Colonic mucosa (tissue), 4 donors: ENCODE measurements around the gene RAI14. TPM values are rescaled to one million over a fixed set of nuclear protein-coding genes. Genes with fewer than 3 reads are reported as not detected.

Experiments used
- DNase-seq: peaks from one replicate; pipeline ENCODE4 v3.0.0-alpha.2; 2020
- H3K27ac ChIP-seq: fragments of 200-600 bp; one replicate; pipeline ENCODE4 v1.8.0; 2021
- H3K27me3 ChIP-seq: fragments of 200-600 bp; one replicate; pipeline ENCODE4 v1.8.0; 2021
- H3K36me3 ChIP-seq: fragments of 200-600 bp; one replicate; pipeline ENCODE4 v1.8.0; 2021
- H3K4me1 ChIP-seq: fragments of 200-600 bp; one replicate; pipeline ENCODE4 v1.8.0; 2021; ENCODE audit warnings: mild to moderate bottlenecking
- H3K4me3 ChIP-seq: fragments of 200-600 bp; one replicate; pipeline ENCODE4 v1.8.0; 2021
- H3K9ac ChIP-seq, 2 donors: one replicate each; pipeline ENCODE4 v1.7.0; 2013; ENCODE audit warnings: control low read depth in 2 of 2, low read depth in 2 of 2, low read length in 2 of 2
- H3K9me3 ChIP-seq: fragments of 200-600 bp; one replicate; pipeline ENCODE4 v1.8.0; 2021
- CTCF ChIP-seq: fragments of 200-600 bp; IDR thresholded peaks from one replicate; pipeline ENCODE4 v1.8.0; 2022; ENCODE audit warnings: antibody characterized with exemption, mild to moderate bottlenecking
- intact Hi-C: fragments of 100-400 bp; cut with DNase I; formaldehyde crosslinking; loops from one replicate; pipeline ENCODE4 v1.14.1; 2022
- total RNA-seq, 2 donors: library from RNA; stranded (reverse); fragmentation: NEBNext Ultra II Directional in 1 of 2; extraction: Animal tissue kit (Norgen Biotek cat#: 25700) in 1 of 2; gene quantifications; one replicate each; pipeline ENCODE4 v1.2.1, GENCODE V29; 2021
- donor health status: healthy.
- donor health status: DM: no; HTN: no; CAD: no.
- donor health status: DM: no; HTN: no; CAD: no.

The RAI14 gene
- total RNA-seq, 2 donors from 2014 or later = 15.9 to 25.7 TPM

- Histone ChIP-seq H3K27me3 (no peaks in the 10 kb centered on the region), H3K36me3 (no peaks in the 10 kb centered on the region), H3K9me3 (no peaks in the 10 kb centered on the region), H3K9ac (no peak overlapping the region), H3K4me1 (peaks cover 3% of the 10 kb centered on the region), H3K4me3 (no peak overlapping the region), H3K27ac (no peak overlapping the region)
- intact Hi-C loops = no loop called here
- TF ChIP-seq CTCF = no peak
- no peak for DNase-seq
Observed at GRCh38 chr5:34690898-34691297, 34.8 kb downstream of the RAI14 start.

GRCh38 chr5:34691326-34691725 is 35.2 kb downstream of the RAI14 start:
- Histone ChIP-seq H3K4me1 (peaks cover 3% of the 10 kb centered on the region), H3K9me3 (no peaks in the 10 kb centered on the region), H3K27ac (no peak overlapping the region), H3K4me3 (no peak overlapping the region), H3K36me3 (no peaks in the 10 kb centered on the region), H3K27me3 (no peaks in the 10 kb centered on the region), H3K9ac (no peak overlapping the region)
- intact Hi-C loops = no loop called here
- TF ChIP-seq CTCF = no peak
- no peak for DNase-seq

- Histone ChIP-seq H3K36me3 (no peaks in the 10 kb centered on the region), H3K4me3 (no peak overlapping the region), H3K27ac (no peak overlapping the region), H3K27me3 (no peaks in the 10 kb centered on the region), H3K9ac (no peak overlapping the region), H3K4me1 (no peaks in the 10 kb centered on the region), H3K9me3 (no peaks in the 10 kb centered on the region)
- intact Hi-C loops = no loop called here
- no peak for TF ChIP-seq CTCF
- no peak for DNase-seq
Observed at GRCh38 chr5:34692786-34693185, 36.7 kb downstream of the RAI14 start.

GRCh38 chr5:34694012-34694411 is 37.9 kb downstream of the RAI14 start:
- Histone ChIP-seq H3K27ac (no peak overlapping the region), H3K36me3 (no peaks in the 10 kb centered on the region), H3K9ac (no peak overlapping the region), H3K4me3 (no peak overlapping the region), H3K9me3 (no peaks in the 10 kb centered on the region), H3K4me1 (no peaks in the 10 kb centered on the region), H3K27me3 (no peaks in the 10 kb centered on the region)
- TF ChIP-seq CTCF = no peak
- DNase-seq = no peak
- intact Hi-C loops = no loop called here

GRCh38 chr5:34694685-34695084 is 38.6 kb downstream of the RAI14 start:
- no peak for TF ChIP-seq CTCF
- Histone ChIP-seq H3K4me3 (no peak overlapping the region), H3K36me3 (no peaks in the 10 kb centered on the region), H3K27me3 (no peaks in the 10 kb centered on the region), H3K27ac (no peak overlapping the region), H3K9me3 (no peaks in the 10 kb centered on the region), H3K9ac (no peak overlapping the region), H3K4me1 (no peaks in the 10 kb centered on the region)
- intact Hi-C loops = no loop called here
- no peak for DNase-seq
